CD4-positive, CD25-positive, alpha-beta regulatory T cell (primary cell): ENCODE measurements around the gene FAM174A. TPM values are rescaled to one million over a fixed set of nuclear protein-coding genes. Genes with fewer than 3 reads are reported as not detected.

Experiments
- ATAC-seq, 2 donors: fragments of 150-1000 bp; cut with Tn5 transposase; one replicate each; pipeline ENCODE4 v1.10.0; 2021; ENCODE audit warnings: low read depth in 2 of 2, moderate number of reproducible peaks in 2 of 2, moderate library complexity in 1 of 2
- DNase-seq, 3 donors: peaks; one replicate each; pipeline versions ENCODE4 v3.0.0 to v3.0.0-alpha.2; 2012 to 2022; ENCODE audit warnings: mixed read lengths in 1 of 3
- H3K27ac ChIP-seq: one replicate; pipeline ENCODE4 v1.7.0; 2013; ENCODE audit warnings: mild to moderate bottlenecking, low read length; ENCODE audit not compliant: insufficient read depth, poor library complexity, severe bottlenecking
- H3K27me3 ChIP-seq: one replicate; pipeline ENCODE4 v1.7.0; 2013; ENCODE audit warnings: low read length; ENCODE audit not compliant: control insufficient read depth, insufficient read depth
- H3K36me3 ChIP-seq: one replicate; pipeline ENCODE4 v1.7.0; 2013; ENCODE audit warnings: mild to moderate bottlenecking, low read length, moderate library complexity; ENCODE audit not compliant: control insufficient read depth, insufficient read depth
- H3K4me1 ChIP-seq: 2 replicates; pipeline ENCODE4 v1.7.0; 2013; ENCODE audit warnings: mild to moderate bottlenecking, low read length; ENCODE audit not compliant: insufficient read depth, control insufficient read depth, poor library complexity, severe bottlenecking
- H3K4me3 ChIP-seq: one replicate; pipeline ENCODE4 v1.7.0; 2013; ENCODE audit warnings: low read depth, mild to moderate bottlenecking, low read length, moderate library complexity
- H3K9me3 ChIP-seq, 2 experiments: 1 replicate in 1 of 2; 2 replicates in 1 of 2; pipeline ENCODE4 v1.7.0; 2013; ENCODE audit warnings: low read length in 2 of 2, mild to moderate bottlenecking in 1 of 2, moderate library complexity in 1 of 2; ENCODE audit not compliant: control insufficient read depth in 2 of 2
- H3K27ac Mint-ChIP-seq, 3 donors: one replicate each; pipeline ENCODE4 v1.8.0; 2020 to 2022; ENCODE audit warnings: mild to moderate bottlenecking in 3 of 3, mixed read lengths in 3 of 3, moderate library complexity in 2 of 3
- H3K27me3 Mint-ChIP-seq: one replicate; pipeline ENCODE4 v1.8.0; 2022; ENCODE audit warnings: mild to moderate bottlenecking, mixed read lengths
- H3K36me3 Mint-ChIP-seq: one replicate; pipeline ENCODE4 v1.8.0; 2020; ENCODE audit warnings: mixed read lengths
- H3K4me1 Mint-ChIP-seq, 4 donors: one replicate each; pipeline ENCODE4 v1.8.0; 2020 to 2022; ENCODE audit warnings: mixed read lengths in 4 of 4, mild to moderate bottlenecking in 1 of 4
- H3K4me3 Mint-ChIP-seq, 4 donors: one replicate each; pipeline ENCODE4 v1.8.0; 2020 to 2022; ENCODE audit warnings: mild to moderate bottlenecking in 4 of 4, mixed read lengths in 4 of 4, moderate library complexity in 3 of 4
- H3K9me3 Mint-ChIP-seq, 7 donors: one replicate each; pipeline ENCODE4 v1.8.0; 2020 to 2022; ENCODE audit warnings: mixed read lengths in 7 of 7, mild to moderate bottlenecking in 3 of 7, moderate library complexity in 2 of 7
- polyA plus RNA-seq, 4 donors: library from polyadenylated mRNA; unstranded; fragments of 300-500 nt; fragmentation: Illumina TruSeq; gene quantifications; one replicate each; pipeline ENCODE4 v1.2.3, GENCODE V29; 2021
- total RNA-seq: library from RNA; stranded (reverse); gene quantifications from one replicate; pipeline ENCODE4 v1.2.3, GENCODE V29; 2022

Gene FAM174A
- 6.3 TPM for total RNA-seq
- 10 to 100 TPM in 1 of 4 donors, 1 to 10 TPM in 3; 7.6 to 11.2 (median 8.9) TPM for polyA plus RNA-seq

- H3K4me3 ChIP-seq = peak within 1 kb of the TSS; percentile 89
- peaks cover 6 to 14% of the 10 kb centered on the region in 2 experiments for H3K9me3 ChIP-seq
- H3K4me1 ChIP-seq = peaks cover 28% of the 10 kb centered on the region
- ATAC-seq (peak; percentile 88 to 89), DNase-seq (peak; percentile 93 to 97 (median 96))
- H3K36me3 ChIP-seq = no peaks in the 10 kb centered on the region
- H3K9me3 Mint-ChIP-seq = peaks cover 0 to 17% (median 12%) of the 10 kb centered on the region in 7 donors
- H3K27ac Mint-ChIP-seq = peak within 1 kb of the TSS; percentile 94 to 98 (median 95)
- H3K36me3 Mint-ChIP-seq = peaks cover 7% of the 10 kb centered on the region
- peaks cover 6% of the 10 kb centered on the region for H3K27me3 Mint-ChIP-seq
- no peaks in the 10 kb centered on the region for H3K27me3 ChIP-seq
- peak within 1 kb of the TSS; percentile 88 for H3K27ac ChIP-seq
- H3K4me3 Mint-ChIP-seq = peak within 1 kb of the TSS; percentile 90 to 97 (median 96)
- peaks cover 21 to 40% (median 34%) of the 10 kb centered on the region in 4 donors for H3K4me1 Mint-ChIP-seq
Measured at GRCh38 chr5:100535060-100536005, at the start of gene FAM174A. Gene FAM174A (plus strand): TSS chr5:100535374. CDS start chr5:100535531, 157 bp downstream.

GRCh38 chr5:100493996-100494395, 41.2 kb upstream of the FAM174A start:
- no peak for ATAC-seq
- no peaks in the 10 kb centered on the region for H3K27me3 Mint-ChIP-seq
- Histone ChIP-seq H3K27me3 (no peaks in the 10 kb centered on the region), H3K4me3 (no peak overlapping the region), H3K4me1 (no peaks in the 10 kb centered on the region), H3K9me3 (no peaks in the 10 kb centered on the region), H3K36me3 (no peaks in the 10 kb centered on the region), H3K27ac (no peak overlapping the region)
- H3K27ac Mint-ChIP-seq = no peak overlapping the region
- no peak for DNase-seq
- no peak overlapping the region for H3K4me3 Mint-ChIP-seq
- H3K9me3 Mint-ChIP-seq = peaks cover 0 to 5% (median 0%) of the 10 kb centered on the region in 7 donors
- H3K4me1 Mint-ChIP-seq = no peaks in the 10 kb centered on the region
- no peaks in the 10 kb centered on the region for H3K36me3 Mint-ChIP-seq

GRCh38 chr5:100496296-100496695, 38.9 kb upstream of the FAM174A start:
- no peaks in the 10 kb centered on the region for H3K4me1 Mint-ChIP-seq
- Histone ChIP-seq H3K36me3 (no peaks in the 10 kb centered on the region), H3K4me1 (no peaks in the 10 kb centered on the region), H3K9me3 (no peaks in the 10 kb centered on the region), H3K27me3 (no peaks in the 10 kb centered on the region), H3K4me3 (no peak overlapping the region), H3K27ac (no peak overlapping the region)
- H3K27ac Mint-ChIP-seq = no peak overlapping the region
- no peaks in the 10 kb centered on the region for H3K9me3 Mint-ChIP-seq
- DNase-seq (no peak), ATAC-seq (no peak)
- H3K36me3 Mint-ChIP-seq = no peaks in the 10 kb centered on the region
- H3K27me3 Mint-ChIP-seq = no peaks in the 10 kb centered on the region
- H3K4me3 Mint-ChIP-seq = no peak overlapping the region

- Histone ChIP-seq H3K27me3 (no peaks in the 10 kb centered on the region), H3K4me1 (no peaks in the 10 kb centered on the region), H3K9me3 (no peaks in the 10 kb centered on the region), H3K36me3 (no peaks in the 10 kb centered on the region), H3K4me3 (no peak overlapping the region), H3K27ac (no peak overlapping the region)
- no peak for ATAC-seq
- Mint-ChIP-seq H3K36me3 (no peaks in the 10 kb centered on the region), H3K9me3 (peaks cover 0 to 1% (median 0%) of the 10 kb centered on the region in 7 donors), H3K27me3 (peaks cover 8% of the 10 kb centered on the region), H3K27ac (no peak overlapping the region), H3K4me3 (no peak overlapping the region), H3K4me1 (peaks cover 0 to 4% (median 0%) of the 10 kb centered on the region in 4 donors)
- no peak for DNase-seq
Measured at GRCh38 chr5:100502684-100503083, 32.5 kb upstream of the FAM174A start.

GRCh38 chr5:100505984-100506670, 29.0 kb upstream of the FAM174A start:
- Histone ChIP-seq H3K4me1 (no peaks in the 10 kb centered on the region), H3K36me3 (no peaks in the 10 kb centered on the region), H3K27me3 (no peaks in the 10 kb centered on the region), H3K9me3 (no peaks in the 10 kb centered on the region), H3K27ac (no peak overlapping the region), H3K4me3 (no peak overlapping the region)
- H3K27me3 Mint-ChIP-seq = peaks cover 8% of the 10 kb centered on the region
- no peak for ATAC-seq
- no peaks in the 10 kb centered on the region for H3K36me3 Mint-ChIP-seq
- peaks cover 0 to 1% (median 0%) of the 10 kb centered on the region in 7 donors for H3K9me3 Mint-ChIP-seq
- peaks cover 0 to 4% (median 0%) of the 10 kb centered on the region in 4 donors for H3K4me1 Mint-ChIP-seq
- no peak overlapping the region for H3K27ac Mint-ChIP-seq
- H3K4me3 Mint-ChIP-seq = no peak overlapping the region
- no peak for DNase-seq

GRCh38 chr5:100516285-100516684, 18.9 kb upstream of the FAM174A start:
- H3K27me3 Mint-ChIP-seq = peaks cover 4% of the 10 kb centered on the region
- H3K36me3 Mint-ChIP-seq = peaks cover 7% of the 10 kb centered on the region

GRCh38 chr5:100517301-100517974, 17.7 kb upstream of the FAM174A start:
- peaks cover 4% of the 10 kb centered on the region for H3K27me3 Mint-ChIP-seq
- Histone ChIP-seq H3K36me3 (no peaks in the 10 kb centered on the region), H3K9me3 (peaks cover 13 to 18% of the 10 kb centered on the region in 2 experiments), H3K4me3 (no peak overlapping the region), H3K4me1 (no peaks in the 10 kb centered on the region), H3K27ac (no peak overlapping the region), H3K27me3 (peaks cover 4% of the 10 kb centered on the region)
- peaks cover 0 to 2% (median 0%) of the 10 kb centered on the region in 4 donors for H3K4me1 Mint-ChIP-seq
- H3K9me3 Mint-ChIP-seq = peaks cover 0 to 23% (median 5%) of the 10 kb centered on the region in 7 donors
- H3K4me3 Mint-ChIP-seq = no peak overlapping the region
- no peak overlapping the region for H3K27ac Mint-ChIP-seq
- H3K36me3 Mint-ChIP-seq = peaks cover 7% of the 10 kb centered on the region
- ATAC-seq (no peak), DNase-seq (no peak)

More at GRCh38 chr5:100516285-100516684, 18.9 kb upstream of the FAM174A start:
- no peak overlapping the region for H3K27ac ChIP-seq
- Mint-ChIP-seq H3K4me3 (no peak overlapping the region), H3K27ac (no peak overlapping the region), H3K4me1 (peaks cover 0 to 2% (median 0%) of the 10 kb centered on the region in 4 donors), H3K9me3 (peaks cover 0 to 23% (median 5%) of the 10 kb centered on the region in 7 donors)
- H3K27me3 ChIP-seq = peaks cover 4% of the 10 kb centered on the region
- no peaks in the 10 kb centered on the region for H3K4me1 ChIP-seq
- no peak overlapping the region for H3K4me3 ChIP-seq
- no peak for DNase-seq
- H3K36me3 ChIP-seq = no peaks in the 10 kb centered on the region
- H3K9me3 ChIP-seq = peaks cover 13 to 18% of the 10 kb centered on the region in 2 experiments
- no peak for ATAC-seq
